Measurements from ENCODE around the gene SNX15. TPM values are rescaled to one million over a fixed set of nuclear protein-coding genes. Genes with fewer than 3 reads are reported as not detected.
A peak's percentile ranks its signal among the peaks of the same experiment; 100 is the strongest.

The SNX15 gene
- total and polyA plus RNA-seq, 2 donors (not counting 1 experiment from before 2014, with no cell fraction given) = 26.0 to 28.5 TPM

GRCh38 chr11:64994318-64994717, 32.9 kb upstream of the SNX15 start:
- no peak overlapping the region for H2AFZ ChIP-seq (ENCODE audit: insufficient read depth, low read depth, low read length, poor library complexity, severe bottlenecking)
- intact Hi-C loops (cut with micrococcal nuclease) = no loop called here
- no peaks in the 10 kb centered on the region for H3K27me3 ChIP-seq (replicated peaks in 1 of 4; ENCODE audit: control extremely low read depth in 1 of 4, control insufficient read depth in 3 of 4, insufficient read depth in 4 of 4, low read length in 3 of 4)
- no peaks in the 10 kb centered on the region for H3K36me3 ChIP-seq (replicated peaks in 1 of 2; ENCODE audit: control extremely low read depth in 1 of 2, control insufficient read depth in 1 of 2, extremely low read depth in 1 of 2, insufficient read depth in 2 of 2, low read length in 1 of 2)
- peaks cover 0 to 4% (median 0%) of the 10 kb centered on the region in 3 donors for H3K9me3 ChIP-seq (ENCODE audit: control extremely low read depth in 1 of 3, control insufficient read depth in 2 of 3, insufficient read depth in 1 of 3, low read length in 2 of 3)
- no peak overlapping the region for H3K4me3 ChIP-seq (ENCODE audit: control extremely low read depth in 1 of 5, extremely low read depth in 1 of 5, insufficient read depth in 1 of 5, low read depth in 2 of 5, low read length in 4 of 5)
- no peak overlapping the region for H3K4me2 ChIP-seq (replicated peaks; ENCODE audit: low read depth, low read length, poor library complexity, severe bottlenecking)
- H3K4me1 Mint-ChIP-seq = peaks cover 47% of the 10 kb centered on the region
- H3K4me1 ChIP-seq (ENCODE audit: control insufficient read depth in 2 of 2, insufficient read depth in 2 of 2, low read length in 2 of 2) = peaks cover 34 to 42% of the 10 kb centered on the region in 2 donors
- ChIA-PET CTCF (interaction anchor here (1.0 kb wide), 1 partner anchor 100 kb away, joined by 3 read pairs; no protein-coding TSS in a partner anchor), POLR2A (no interaction called here)
- TF ChIP-seq EZH2 (IDR thresholded peaks at IDR 0.05; ENCODE audit: borderline replicate concordance, insufficient read depth, low read depth, low read length, poor library complexity, severe bottlenecking) (no peak), CTCF (IDR thresholded peaks at IDR 0.05) (no peak)
- no peak for ATAC-seq (ENCODE audit: low read depth)
- 94% methylated on average over 7 of the region's 7 CpGs for WGBS (ENCODE audit: insufficient coverage)
- H3K27ac Mint-ChIP-seq = no peak overlapping the region
- no peaks in the 10 kb centered on the region for H3K27me3 Mint-ChIP-seq
- no peak for DNase-seq
- no peaks in the 10 kb centered on the region for H4K20me1 ChIP-seq (ENCODE audit: control insufficient read depth, insufficient read depth, low read length, poor library complexity, severe bottlenecking)
- H3K9me3 Mint-ChIP-seq (ENCODE audit: insufficient read depth) = no peaks in the 10 kb centered on the region
- no peak overlapping the region for H3K27ac ChIP-seq (ENCODE audit: low read length in 2 of 2)
- no peak overlapping the region for H3K9ac ChIP-seq (ENCODE audit: low read length)
- no peaks in the 10 kb centered on the region for H3K79me2 ChIP-seq (ENCODE audit: control insufficient read depth, insufficient read depth, low read length)
- no peak overlapping the region for H3K4me3 Mint-ChIP-seq

GRCh38 chr11:64996327-64996709, 30.9 kb upstream of the SNX15 start:
- peak overlapping the region; percentile 84 for H3K4me2 ChIP-seq (replicated peaks; ENCODE audit: low read depth, low read length, poor library complexity, severe bottlenecking)
- H3K27ac ChIP-seq (ENCODE audit: low read length in 2 of 2) = peak overlapping the region in 1 of 2 donors; percentile 60
- intact Hi-C loops (cut with micrococcal nuclease) = no loop called here
- H3K9me3 Mint-ChIP-seq (ENCODE audit: insufficient read depth) = no peaks in the 10 kb centered on the region
- no peaks in the 10 kb centered on the region for H3K9me3 ChIP-seq (ENCODE audit: control extremely low read depth in 1 of 3, control insufficient read depth in 2 of 3, insufficient read depth in 1 of 3, low read length in 2 of 3)
- H3K4me3 Mint-ChIP-seq = peak overlapping the region; percentile 77
- 42% methylated on average over 11 of the region's 11 CpGs for WGBS (ENCODE audit: insufficient coverage)
- H3K4me3 ChIP-seq (ENCODE audit: control extremely low read depth in 1 of 5, extremely low read depth in 1 of 5, insufficient read depth in 1 of 5, low read depth in 2 of 5, low read length in 4 of 5) = peak overlapping the region in 4 of 5 experiments; percentile 42 to 67 (median 53)
- H3K27me3 Mint-ChIP-seq = no peaks in the 10 kb centered on the region
- no peak for DNase-seq
- POLR2A ChIA-PET = interaction anchor here (1.1 to 1.5 kb wide), 2 partner anchors 12 to 138 kb away, joined by 3 to 5 read pairs; no protein-coding TSS in a partner anchor
- H3K36me3 ChIP-seq (replicated peaks in 1 of 2; ENCODE audit: control extremely low read depth in 1 of 2, control insufficient read depth in 1 of 2, extremely low read depth in 1 of 2, insufficient read depth in 2 of 2, low read length in 1 of 2) = no peaks in the 10 kb centered on the region
- no peaks in the 10 kb centered on the region for H4K20me1 ChIP-seq (ENCODE audit: control insufficient read depth, insufficient read depth, low read length, poor library complexity, severe bottlenecking)
- H3K4me1 ChIP-seq (ENCODE audit: control insufficient read depth in 2 of 2, insufficient read depth in 2 of 2, low read length in 2 of 2) = peaks cover 20 to 22% of the 10 kb centered on the region in 2 donors
- peak overlapping the region; percentile 74 for H3K27ac Mint-ChIP-seq
- H2AFZ ChIP-seq (ENCODE audit: insufficient read depth, low read depth, low read length, poor library complexity, severe bottlenecking) = peak overlapping the region; percentile 86
- no peak for ATAC-seq (ENCODE audit: low read depth)
- no peaks in the 10 kb centered on the region for H3K79me2 ChIP-seq (ENCODE audit: control insufficient read depth, insufficient read depth, low read length)
- no peaks in the 10 kb centered on the region for H3K27me3 ChIP-seq (replicated peaks in 1 of 4; ENCODE audit: control extremely low read depth in 1 of 4, control insufficient read depth in 3 of 4, insufficient read depth in 4 of 4, low read length in 3 of 4)
- CTCF ChIA-PET = interaction anchor here (0.6 to 4.0 kb wide), 11 partner anchors 10 to 479 kb away, joined by 3 to 24 read pairs (median 4); partner anchors contain the start of genes ARL2 and CDC42BPG
- H3K9ac ChIP-seq (ENCODE audit: low read length) = peak overlapping the region; percentile 70
- peaks cover 30% of the 10 kb centered on the region for H3K4me1 Mint-ChIP-seq
- no peak for TF ChIP-seq EZH2 (IDR thresholded peaks at IDR 0.05; ENCODE audit: borderline replicate concordance, insufficient read depth, low read depth, low read length, poor library complexity, severe bottlenecking)
- TF ChIP-seq CTCF (IDR thresholded peaks at IDR 0.05) = no peak

Data from B cell (primary cell).